GM23338 (cell line): Measurements from ENCODE around the gene DAPK1. TPM values are rescaled to one million over a fixed set of nuclear protein-coding genes. Genes with fewer than 3 reads are reported as not detected.

Experiments used
- ATAC-seq: fragments of 200-7000 bp; cut with Tn5 transposase; 3 replicates; pipeline ENCODE4 v1.9.1; 2020
- DNase-seq: peaks from one replicate; pipeline ENCODE4 v3.0.0-alpha.2; 2015; ENCODE audit warnings: low spot score
- H2AFZ ChIP-seq: fragments of 200-600 bp; sonication (generic); 2 replicates; pipeline ENCODE4 v1.8.0; 2016; ENCODE audit warnings: antibody characterized with exemption, mild to moderate bottlenecking, moderate library complexity
- H3F3A ChIP-seq: fragments of 200-600 bp; sonication (generic); replicated peaks from 2 replicates; pipeline ENCODE4 v1.8.0; 2017; ENCODE audit warnings: antibody characterized with exemption, mixed run types, low read depth
- H3K27ac ChIP-seq: fragments of 200-600 bp; sonication (generic); 2 replicates; pipeline ENCODE4 v1.6.1; 2016; ENCODE audit warnings: low read depth
- H3K27me3 ChIP-seq: fragments of 200-600 bp; sonication (generic); 2 replicates; pipeline ENCODE4 v1.8.0; 2016; ENCODE audit warnings: mild to moderate bottlenecking, mixed run types, moderate library complexity; ENCODE audit not compliant: insufficient read depth
- H3K36me3 ChIP-seq: fragments of 200-600 bp; sonication (generic); 2 replicates; pipeline ENCODE4 v1.8.0; 2016; ENCODE audit warnings: mild to moderate bottlenecking; ENCODE audit not compliant: insufficient read depth
- H3K4me1 ChIP-seq: fragments of 200-600 bp; sonication (generic); 2 replicates; pipeline ENCODE4 v1.8.0; 2016; ENCODE audit warnings: mild to moderate bottlenecking, moderate library complexity; ENCODE audit not compliant: insufficient read depth
- H3K4me2 ChIP-seq: fragments of 200-600 bp; sonication (generic); 2 replicates; pipeline ENCODE4 v1.7.1; 2017; ENCODE audit warnings: mixed run types
- H3K4me3 ChIP-seq: fragments of 200-600 bp; sonication (generic); 2 replicates; pipeline ENCODE4 v1.6.1; 2016; ENCODE audit warnings: mixed run types
- H3K79me2 ChIP-seq: fragments of 200-600 bp; sonication (generic); replicated peaks from 2 replicates; pipeline ENCODE4 v1.8.0; 2017; ENCODE audit warnings: mild to moderate bottlenecking; ENCODE audit not compliant: insufficient read depth
- H3K9me2 ChIP-seq: fragments of 200-600 bp; sonication (generic); 2 replicates; pipeline ENCODE4 v1.8.0; 2017; ENCODE audit not compliant: insufficient read depth
- H4K20me1 ChIP-seq: fragments of 200-600 bp; sonication (generic); replicated peaks from 2 replicates; pipeline ENCODE4 v1.8.0; 2017; ENCODE audit warnings: mild to moderate bottlenecking; ENCODE audit not compliant: insufficient read depth
- H3K27ac Mint-ChIP-seq: 2 replicates; pipeline ENCODE4 v1.8.0; 2020; ENCODE audit warnings: inconsistent platforms, mild to moderate bottlenecking, moderate library complexity, mixed read lengths
- H3K27me3 Mint-ChIP-seq: 3 replicates; pipeline ENCODE4 v1.8.0; 2022; ENCODE audit warnings: low read depth, mild to moderate bottlenecking, moderate library complexity, mixed read lengths, inconsistent platforms; ENCODE audit not compliant: insufficient read depth, poor library complexity
- H3K36me3 Mint-ChIP-seq: 3 replicates; pipeline ENCODE4 v1.8.0; 2021; ENCODE audit warnings: low read depth, mild to moderate bottlenecking, inconsistent platforms, moderate library complexity, mixed read lengths
- H3K4me1 Mint-ChIP-seq: 3 replicates; pipeline ENCODE4 v1.8.0; 2020; ENCODE audit warnings: mild to moderate bottlenecking, inconsistent platforms, mixed read lengths
- H3K4me3 Mint-ChIP-seq: 3 replicates; pipeline ENCODE4 v1.8.0; 2021; ENCODE audit warnings: moderate library complexity, mild to moderate bottlenecking, inconsistent platforms, mixed read lengths
- H3K9me3 Mint-ChIP-seq: 3 replicates; pipeline ENCODE4 v1.8.0; 2020; ENCODE audit warnings: moderate library complexity, mild to moderate bottlenecking, inconsistent platforms, mixed read lengths
- CREB1 ChIP-seq: fragments of 250-450 bp; sonication (Bioruptor Pico); IDR thresholded peaks from 2 replicates; pipeline ENCODE4 v1.5.0; 2020; ENCODE audit warnings: low read depth, mild to moderate bottlenecking, moderate library complexity
- CTCF ChIP-seq, 2 experiments: fragments of 200-600 bp in 1 of 2; sonication (generic) in 1 of 2; conservative IDR thresholded peaks; 2 replicates each; pipeline versions ENCODE4 v1.5.1 to v1.6.1; 2016 to 2017; ENCODE audit warnings: antibody characterized with exemption in 2 of 2, low read depth in 2 of 2, mild to moderate bottlenecking in 2 of 2, moderate library complexity in 1 of 2
- ETS1 ChIP-seq: IDR thresholded peaks from 2 replicates; pipeline ENCODE4 v1.6.1; 2016; ENCODE audit warnings: antibody characterized with exemption
- EZH2 ChIP-seq: fragments of 200-600 bp; sonication (generic); IDR thresholded peaks from one replicate; pipeline ENCODE4 v1.8.0; 2017; ENCODE audit warnings: antibody characterized with exemption, mild to moderate bottlenecking, low read depth; ENCODE audit not compliant: unreplicated experiment
- EZH2phosphoT487 ChIP-seq: fragments of 200-600 bp; sonication (generic); IDR thresholded peaks from one replicate; pipeline ENCODE4 v1.8.1; 2018; ENCODE audit warnings: antibody characterized with exemption; ENCODE audit not compliant: unreplicated experiment
- JUNB ChIP-seq: IDR thresholded peaks from one replicate; pipeline ENCODE4 v1.6.1; 2016; ENCODE audit warnings: antibody characterized with exemption; ENCODE audit not compliant: unreplicated experiment
- NANOG ChIP-seq: IDR thresholded peaks from 2 replicates; pipeline ENCODE4 v1.6.1; 2016; ENCODE audit warnings: antibody characterized with exemption, borderline replicate concordance
- POLR2AphosphoS5 ChIP-seq: IDR thresholded peaks from 2 replicates; pipeline ENCODE4 v1.6.1; 2016; ENCODE audit warnings: antibody characterized with exemption, low read depth
- REST ChIP-seq: IDR thresholded peaks from one replicate; pipeline ENCODE4 v1.6.1; 2018; ENCODE audit warnings: antibody characterized with exemption; ENCODE audit not compliant: unreplicated experiment
- STAT1 ChIP-seq: IDR thresholded peaks from one replicate; pipeline ENCODE4 v1.6.1; 2016; ENCODE audit warnings: antibody characterized with exemption; ENCODE audit not compliant: unreplicated experiment
- ZNF114 ChIP-seq: fragments of 250-450 bp; sonication (Bioruptor Pico); IDR thresholded peaks from 2 replicates; pipeline ENCODE4 v1.5.0; 2020; ENCODE audit warnings: mild to moderate bottlenecking, moderate library complexity
- ZNF331 ChIP-seq: fragments of 250-450 bp; sonication (Bioruptor Pico); IDR thresholded peaks from 2 replicates; pipeline ENCODE4 v1.5.0; 2020; ENCODE audit warnings: low read depth, mild to moderate bottlenecking, moderate library complexity
- ZNF462 ChIP-seq: fragments of 250-450 bp; sonication (Bioruptor Pico); IDR thresholded peaks from 2 replicates; pipeline ENCODE4 v1.5.0; 2020; ENCODE audit warnings: mild to moderate bottlenecking, moderate library complexity
- polyA plus RNA-seq: library from polyadenylated mRNA; unstranded; fragments of >200 nt; fragmentation: Nextera tagmentation; extraction: Ambion mirVana; gene quantifications from 2 replicates; pipeline ENCODE4 v1.2.1, GENCODE V29; 2016
- total RNA-seq: library from RNA; depleted of rRNA; stranded (reverse); fragments of >200 nt; shearing (Covaris generic); gene quantifications from 2 replicates; pipeline ENCODE4 v1.2.3, GENCODE V29; 2014

DAPK1 gene
- total and polyA plus RNA-seq, 2 experiments from 2014 or later = 37.0 to 134 TPM

GRCh38 chr9:87732344-87732743 lies 234.7 kb downstream of the DAPK1 start:
- Mint-ChIP-seq H3K27me3 (peaks cover 4% of the 10 kb centered on the region), H3K9me3 (no peaks in the 10 kb centered on the region), H3K27ac (no peak overlapping the region), H3K36me3 (peaks cover 10% of the 10 kb centered on the region), H3K4me1 (no peaks in the 10 kb centered on the region), H3K4me3 (no peak overlapping the region)
- H3K4me1 ChIP-seq = no peaks in the 10 kb centered on the region
- H3K36me3 ChIP-seq = no peaks in the 10 kb centered on the region; the same call in 1 of the 2 replicates
- H3K4me3 ChIP-seq = no peak overlapping the region
- no peak overlapping the region for H3K27ac ChIP-seq
- H3K27me3 ChIP-seq = no peaks in the 10 kb centered on the region
- DNase-seq = no peak
- no peak overlapping the region for H2AFZ ChIP-seq
- H3K9me2 ChIP-seq = no peaks in the 10 kb centered on the region
- no peaks in the 10 kb centered on the region for H3K79me2 ChIP-seq
- H4K20me1 ChIP-seq = no peaks in the 10 kb centered on the region
- no peaks in the 10 kb centered on the region for H3F3A ChIP-seq
- no peak for ATAC-seq
- TF ChIP-seq CREB1 = no peak
- no peak for TF ChIP-seq ZNF462 (CRISPR knock-in tag)
- TF ChIP-seq EZH2phosphoT487 = no peak
- TF ChIP-seq ZNF114 (CRISPR knock-in tag) = no peak
- no peak for TF ChIP-seq ETS1
- no peak for TF ChIP-seq STAT1
- no peak for TF ChIP-seq REST
- TF ChIP-seq CTCF (conservative IDR thresholded peaks at IDR 0.05; ENCODE audit: low read depth in 2 of 2) = no peak
- no peak for TF ChIP-seq ZNF331 (CRISPR knock-in tag)
- TF ChIP-seq POLR2AphosphoS5 = no peak
- TF ChIP-seq EZH2 = no peak
- no peak for TF ChIP-seq NANOG
- TF ChIP-seq JUNB = no peak
- H3K4me2 ChIP-seq = no peak overlapping the region
